NCI-H128 (cell line): ENCODE measurements around the gene ACTG1.

Experiments used
- DNase-seq: peaks from one replicate; lab custom pipeline; 2025; ENCODE audit not compliant: unreplicated experiment; lab: John Stamatoyannopoulos, UW

Gene ACTG1

DNA sequence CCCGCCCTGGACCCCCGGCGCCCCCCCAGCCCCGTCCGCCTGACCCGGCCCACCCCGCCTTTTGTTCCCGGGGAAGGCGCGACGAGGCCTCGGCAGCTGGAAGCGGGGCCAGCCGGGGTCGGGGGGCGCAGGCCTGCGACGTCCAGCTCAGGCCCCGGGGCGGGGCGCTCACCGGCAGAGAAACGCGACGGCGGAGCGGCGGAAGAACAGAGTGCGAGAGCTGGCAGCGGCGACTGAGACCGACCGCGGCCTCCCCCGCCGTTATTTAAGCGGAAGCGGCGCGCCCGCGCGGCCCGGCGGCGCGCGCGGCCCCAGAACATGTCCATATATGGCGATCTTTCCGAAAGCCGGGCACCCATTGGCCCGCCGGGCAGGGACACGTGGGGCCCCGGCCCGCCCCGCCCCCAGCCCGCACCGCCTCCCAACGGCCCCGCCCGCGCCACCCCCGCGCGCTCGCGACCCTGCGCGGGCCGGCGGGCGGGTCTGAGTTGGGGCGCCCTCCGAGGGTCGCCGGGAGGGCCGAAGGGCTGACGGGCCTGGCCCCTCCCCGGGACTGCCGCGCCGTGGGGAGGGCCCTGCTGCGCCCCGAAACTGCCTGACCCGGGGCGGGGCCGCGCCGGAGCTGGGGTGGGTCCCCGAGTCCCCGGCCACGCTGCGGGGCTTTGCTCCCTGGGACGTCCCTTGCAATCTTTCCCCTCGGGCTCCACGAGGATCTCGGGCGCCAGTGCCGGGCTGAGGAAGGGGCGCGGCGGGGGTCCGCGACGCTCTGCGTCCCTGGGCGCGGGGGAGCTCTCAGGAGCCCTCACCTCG is at the start of gene ACTG1:
Gene ACTG1, minus strand, starts transcription at position 238 of the 810 bp plus-strand sequence. CDS start 445 bp downstream, outside the sequence.
- DNase-seq = peak; percentile 74

DNA sequence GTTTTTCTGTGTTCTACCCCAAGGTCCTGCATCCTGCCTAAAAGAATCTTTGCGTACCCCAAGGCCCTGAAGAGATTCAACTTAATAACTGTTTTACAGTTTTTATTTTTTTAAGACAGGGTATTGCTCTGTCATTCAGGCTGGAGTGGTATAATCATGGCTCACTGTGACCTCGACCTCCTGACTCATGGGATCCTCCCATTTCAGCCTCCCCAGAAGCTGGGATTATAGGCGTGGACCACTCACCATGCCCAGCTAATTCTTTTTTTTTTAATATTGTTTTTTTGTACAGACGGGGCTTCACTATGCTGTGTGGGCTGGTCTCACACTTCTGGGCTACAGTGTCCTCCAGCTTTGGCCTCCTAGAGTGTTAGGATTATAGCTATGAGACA is 48.9 kb upstream of the ACTG1 start:
- DNase-seq = no peak

- DNase-seq = no peak
These were observed 46.6 kb upstream of the ACTG1 start for GRCh38 chr17:81558941-81559806.

- DNase-seq = no peak
These were observed 45.5 kb upstream of the ACTG1 start for GRCh38 chr17:81558115-81558468.

- no peak for DNase-seq
These were observed 44.9 kb upstream of the ACTG1 start for GRCh38 chr17:81557276-81558114.

DNA sequence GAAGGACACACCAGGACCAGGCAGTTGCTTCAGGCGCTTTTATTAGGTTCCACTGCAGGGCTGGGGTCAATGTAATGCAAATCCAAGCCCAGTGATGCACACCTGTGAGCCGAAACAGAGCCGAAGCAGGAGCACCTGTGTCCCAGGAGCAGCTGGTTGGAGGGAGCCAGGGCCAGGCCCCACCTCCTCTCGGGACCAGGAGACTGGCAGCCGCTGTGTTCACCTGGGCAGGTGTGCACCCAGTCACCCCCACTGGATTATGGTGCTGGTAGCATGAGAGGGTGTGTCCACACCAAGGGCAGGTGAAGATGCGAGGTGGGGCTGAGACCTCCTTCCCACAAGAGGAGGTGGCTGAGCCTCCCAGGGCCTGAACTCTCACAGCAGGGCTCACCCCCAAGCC is 44.3 kb upstream of the ACTG1 start:
- no peak for DNase-seq

DNA sequence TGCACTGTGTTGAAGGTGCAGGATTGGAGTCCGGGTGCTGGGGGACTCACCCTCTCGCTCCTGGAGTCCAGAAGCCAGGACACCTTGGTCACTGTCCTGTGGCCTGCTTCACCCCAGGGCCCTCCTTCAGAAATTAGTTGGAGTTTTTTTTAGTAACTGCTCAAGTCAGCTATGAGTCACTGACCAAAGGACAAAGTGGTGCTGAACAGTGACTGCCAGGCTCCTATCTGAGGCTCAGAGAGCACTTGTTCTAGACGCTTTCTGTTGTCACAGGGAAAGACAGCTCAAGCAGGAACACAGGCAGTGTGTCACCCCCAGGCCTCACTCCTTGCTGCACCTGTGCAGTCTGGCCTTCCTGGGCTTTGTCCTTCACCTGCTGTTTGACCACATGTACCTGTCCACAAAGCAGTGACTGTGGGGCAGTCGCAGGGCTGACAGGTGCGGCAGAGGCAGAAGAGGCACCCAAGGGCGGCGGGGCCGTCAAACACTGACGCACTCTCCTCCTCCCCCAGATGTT is 43.6 kb upstream of the ACTG1 start:
- DNase-seq = no peak

GRCh38 chr17:81553616-81554181 is 41.1 kb upstream of the ACTG1 start:
- peak; percentile 18 for DNase-seq

- DNase-seq = peak; percentile 45
These were observed 40.5 kb upstream of the ACTG1 start for GRCh38 chr17:81553018-81553615.

GRCh38 chr17:81552244-81553017 is 39.8 kb upstream of the ACTG1 start, which contains the start of gene FAAP100:
FAAP100 (minus strand) TSS chr17:81552353; CDS start chr17:81552330, 23 bp downstream.
- peak; percentile 29 for DNase-seq

DNA sequence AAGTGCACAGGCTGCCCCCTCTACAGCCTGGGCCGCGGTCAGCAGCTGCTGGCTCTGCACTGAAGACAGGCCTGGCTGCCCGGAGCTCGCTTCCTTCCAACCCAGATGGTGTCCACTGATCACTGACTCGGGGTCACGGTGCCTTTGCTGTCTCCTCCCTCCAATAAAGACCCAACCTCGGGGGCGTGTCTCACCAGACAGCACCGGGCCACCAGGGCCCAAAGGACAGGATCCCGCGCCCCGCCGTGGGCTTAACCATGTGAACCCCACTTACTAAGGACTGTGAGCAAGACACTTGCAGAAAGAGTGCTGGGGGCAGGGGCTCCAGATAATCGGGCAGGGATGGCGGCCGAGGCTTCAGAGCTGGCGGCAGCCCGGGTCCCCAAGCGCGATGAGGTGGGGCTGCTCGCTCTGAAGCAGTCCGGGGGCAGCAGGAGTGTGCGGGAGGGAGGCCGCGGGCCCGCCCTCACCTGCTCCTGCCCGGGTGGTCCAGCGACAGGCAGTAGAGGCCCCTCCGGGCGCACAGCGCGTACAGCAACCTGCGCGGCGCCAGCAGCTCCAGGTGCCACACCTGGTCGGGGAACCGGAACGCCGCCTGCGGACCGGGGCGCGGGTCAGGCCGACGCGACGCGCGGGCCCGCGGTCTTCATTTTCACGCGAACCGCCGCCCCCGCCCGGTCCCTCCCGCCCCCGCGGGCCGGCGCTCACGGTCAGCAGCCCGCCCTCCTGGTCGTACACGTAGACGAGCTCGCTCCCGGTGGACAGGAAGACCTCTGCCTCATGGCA is 39.1 kb upstream of the ACTG1 start:
- DNase-seq = no peak

DNA sequence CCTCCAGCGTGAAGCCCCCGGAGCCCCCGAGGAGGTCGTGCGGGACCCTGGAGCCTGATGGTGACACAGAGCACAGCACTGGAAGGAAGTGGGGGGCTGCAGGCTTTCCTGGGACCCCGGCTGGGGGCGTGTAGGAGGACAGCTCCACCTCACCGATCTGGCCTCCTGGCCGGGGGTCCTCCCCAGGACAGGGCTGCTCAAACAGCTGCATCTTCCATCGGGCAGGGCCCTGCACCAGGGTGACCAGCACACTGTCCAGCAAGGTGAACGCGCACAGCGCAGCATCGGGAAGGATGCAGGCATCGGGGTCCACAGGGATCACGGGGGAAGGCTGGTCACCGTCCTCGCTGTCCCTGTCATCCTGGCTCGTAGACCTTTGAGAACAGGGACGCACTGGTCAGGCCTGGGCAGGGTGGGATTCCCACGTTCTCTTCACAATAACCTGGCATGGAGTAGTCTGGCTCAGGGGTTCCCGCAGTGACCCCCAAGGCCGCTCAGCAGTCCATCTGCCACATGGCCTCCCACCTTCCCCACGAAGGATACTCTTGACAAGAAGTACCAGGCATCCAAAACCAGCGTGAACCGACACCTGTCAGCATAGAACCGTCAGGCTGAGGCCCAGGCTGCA is 38.3 kb upstream of the ACTG1 start:
- no peak for DNase-seq

- DNase-seq = no peak
These were observed 37.7 kb upstream of the ACTG1 start for GRCh38 chr17:81550285-81550684.

GRCh38 chr17:81549826-81550225 is 37.2 kb upstream of the ACTG1 start:
- no peak for DNase-seq

DNA sequence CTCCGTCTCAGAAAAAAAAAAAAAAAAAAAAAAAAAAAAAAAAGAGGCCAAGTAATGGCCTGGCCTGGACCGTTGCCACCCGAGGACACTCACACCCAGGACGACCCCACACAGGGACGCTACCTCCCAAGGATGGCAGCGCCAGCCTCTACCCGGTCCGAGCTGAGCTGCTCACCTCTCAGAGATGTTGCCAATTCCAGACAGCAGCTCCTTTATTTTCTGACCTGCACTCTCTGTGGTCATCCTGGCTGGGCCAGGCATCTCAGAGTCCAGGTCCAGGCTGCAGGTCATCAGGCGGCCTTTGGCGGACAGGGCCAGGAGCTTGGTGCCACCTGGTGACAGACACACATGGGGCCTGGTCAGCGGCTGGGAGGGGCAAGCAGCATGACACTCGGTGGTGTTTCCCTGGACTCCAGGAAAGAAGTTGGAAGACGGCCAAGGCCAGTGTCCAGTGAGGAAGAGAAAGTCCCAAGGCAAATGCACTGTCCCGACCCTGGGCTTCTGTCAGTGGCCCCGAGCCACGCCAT is 36.5 kb upstream of the ACTG1 start:
- DNase-seq = no peak

DNA sequence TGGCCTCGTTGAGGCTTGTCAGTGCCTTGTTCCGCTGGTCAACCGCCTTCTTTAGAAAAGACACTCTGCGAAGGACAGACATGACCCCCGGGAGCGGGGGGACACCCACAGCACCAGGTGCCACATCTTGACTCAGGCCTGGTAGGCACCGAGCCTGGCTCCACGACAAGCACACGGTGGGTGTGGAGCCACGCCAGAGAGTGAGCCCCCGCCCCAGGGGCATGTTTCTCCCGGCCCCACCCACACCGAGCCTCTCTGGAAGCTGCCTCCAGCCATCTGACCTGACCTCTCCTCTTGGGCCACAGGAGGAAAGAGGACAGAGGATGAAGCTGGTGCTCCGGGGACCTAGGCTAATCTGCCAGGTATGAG is 35.0 kb upstream of the ACTG1 start:
- no peak for DNase-seq

- no peak for DNase-seq
These were observed 34.5 kb upstream of the ACTG1 start for GRCh38 chr17:81546906-81547613.
